T-helper 2 cell treated with Interferon-gamma antibody and Interleukin-4, amounts not matched to agents 100 ng/mL and 5 ng/mL, for 36 hours (primary cell): ENCODE measurements around the gene ACTL9. TPM values are rescaled to one million over a fixed set of nuclear protein-coding genes. Genes with fewer than 3 reads are reported as not detected.

ENCODE experiments used
- intact Hi-C: fragments of 100-400 bp; cut with micrococcal nuclease; formaldehyde crosslinking; loops from one replicate; pipeline ENCODE4 v1.15.1; 2023
- total RNA-seq: library from RNA; stranded (reverse); gene quantifications from 2 replicates; pipeline ENCODE4 v1.2.3, GENCODE V29; 2022

The ACTL9 gene
- total RNA-seq, 1 donor from 2014 or later = not detected

DNA sequence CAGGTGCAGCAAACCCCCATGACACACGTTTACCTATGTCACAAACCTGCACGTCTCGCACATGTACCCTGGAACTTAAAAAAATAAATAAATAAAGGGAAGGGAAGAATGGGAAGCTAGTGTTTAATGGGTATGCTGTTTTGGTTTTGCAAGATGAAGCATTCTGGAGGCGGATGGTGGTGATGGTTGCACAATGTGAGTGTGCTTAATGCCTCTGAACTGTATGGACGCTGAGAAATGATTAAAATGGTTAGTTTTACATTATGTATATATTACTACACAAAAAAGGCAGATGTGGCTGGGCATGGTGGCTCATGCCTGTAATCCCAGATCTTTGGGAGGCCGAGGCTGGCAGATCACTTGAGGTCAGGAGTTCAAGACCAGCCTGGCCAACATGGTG lies 50.4 kb downstream of the ACTL9 start:
- intact Hi-C loops = no loop called here

Other genes with a start within 250 kb of the ACTL9 start
- gene PRAM1, start 196.2 kb downstream of the ACTL9 start, total RNA-seq = 1.4 and 2.5 TPM in 2 replicates
- 32.7 and 38.4 TPM in 2 replicates for gene ZNF414, start 184.6 kb downstream of the ACTL9 start, total RNA-seq
- gene MYO1F, start 121.4 kb downstream of the ACTL9 start, total RNA-seq = 385 and 386 TPM in 2 replicates
- 6.4 and 8.4 TPM in 2 replicates for gene ADAMTS10, start 88.1 kb downstream of the ACTL9 start, total RNA-seq
- not detected in 2 replicates for gene NFILZ, start 68.2 kb downstream of the ACTL9 start, total RNA-seq
- not detected in 2 replicates for gene OR2Z1, start 22.8 kb upstream of the ACTL9 start, total RNA-seq
- 17.5 and 19.3 TPM in 2 replicates for gene ZNF558, start 133.5 kb upstream of the ACTL9 start, total RNA-seq
- gene MBD3L1, start 133.6 kb upstream of the ACTL9 start, total RNA-seq = not detected in 2 replicates